Urothelium cell line (cell line): ENCODE measurements around the gene ABHD1.
"Not testable (repeated sequence)": the region's sequence is repeated elsewhere in the genome, so short reads cannot be mapped to it uniquely, and the experiment has no call there.

Source experiments
- DNase-seq: peaks from one replicate; pipeline ENCODE4 v3.0.0; 2011; ENCODE audit warnings: low spot score, mixed read lengths
- FAIRE-seq: peaks from 2 replicates; lab custom pipeline; 2011; peaks lifted over from hg19 to GRCh38; lab: Jason Lieb, UNC

ABHD1 gene

GRCh38 chr2:27108221-27108620, 15.4 kb upstream of the ABHD1 start:
- DNase-seq (no peak), FAIRE-seq (no peak)

GRCh38 chr2:27109083-27109482, 14.5 kb upstream of the ABHD1 start:
- FAIRE-seq, result no peak
- no peak for DNase-seq

GRCh38 chr2:27110603-27111352, 12.8 kb upstream of the ABHD1 start:
- not testable (repeated sequence) for DNase-seq, FAIRE-seq

- FAIRE-seq, DNase-seq: not testable (repeated sequence)
These were observed 12.1 kb upstream of the ABHD1 start for GRCh38 chr2:27111392-27112078.

GRCh38 chr2:27115519-27115918, 8.1 kb upstream of the ABHD1 start:
- DNase-seq, result no peak

GRCh38 chr2:27117995-27118524, 5.6 kb upstream of the ABHD1 start:
- DNase-seq, result no peak

More at GRCh38 chr2:27115519-27115918, 8.1 kb upstream of the ABHD1 start:
- no peak for FAIRE-seq

GRCh38 chr2:27118525-27119329, 4.9 kb upstream of the ABHD1 start, which contains the start of gene CGREF1:
Gene CGREF1, minus strand, starts transcription at chr2:27119128. Its CDS starts 14,762 bp downstream, at chr2:27104366.
- DNase-seq (peak; percentile 59), FAIRE-seq (peak; percentile 93)

More at GRCh38 chr2:27117995-27118524, 5.6 kb upstream of the ABHD1 start:
- FAIRE-seq, result no peak

GRCh38 chr2:27119330-27119670, 4.3 kb upstream of the ABHD1 start:
- FAIRE-seq, DNase-seq: not testable (repeated sequence)

- no peak for FAIRE-seq
These were observed 1.7 kb upstream of the ABHD1 start for GRCh38 chr2:27121906-27122305.

GRCh38 chr2:27122791-27123190, 824 bp upstream of the ABHD1 start:
- DNase-seq (no peak), FAIRE-seq (no peak)

More at GRCh38 chr2:27121906-27122305, 1.7 kb upstream of the ABHD1 start:
- no peak for DNase-seq

GRCh38 chr2:27125104-27125503, 1.5 kb downstream of the ABHD1 start:
- no peak for FAIRE-seq
- DNase-seq, result no peak

- FAIRE-seq (no peak), DNase-seq (no peak)
These were observed 2.7 kb downstream of the ABHD1 start for GRCh38 chr2:27126252-27126710.

- FAIRE-seq (no peak), DNase-seq (no peak)
These were observed 4.5 kb downstream of the ABHD1 start for GRCh38 chr2:27127883-27128667.

GRCh38 chr2:27128668-27129571, 5.3 kb downstream of the ABHD1 start:
- FAIRE-seq (no peak), DNase-seq (no peak)

GRCh38 chr2:27130396-27130795, 6.8 kb downstream of the ABHD1 start:
- no peak for DNase-seq
- FAIRE-seq, result no peak

- DNase-seq, result no peak
- no peak for FAIRE-seq
These were observed 7.8 kb downstream of the ABHD1 start for GRCh38 chr2:27131429-27131828.

- DNase-seq, result no peak
- no peak for FAIRE-seq
These were observed 9.7 kb downstream of the ABHD1 start for GRCh38 chr2:27133195-27133875.
